GM12878 (cell line): ENCODE data around the gene TIPRL. TPM values are rescaled to one million over a fixed set of nuclear protein-coding genes. Genes with fewer than 3 reads are reported as not detected.

Experiments used
- CBX3 ChIP-seq: fragments of 200-600 bp; sonication (generic); IDR thresholded peaks from 2 replicates; pipeline ENCODE4 v1.6.1; 2016; ENCODE audit warnings: low read depth, borderline replicate concordance
- CHD4 ChIP-seq: fragments of 200-600 bp; sonication (generic); IDR thresholded peaks from 2 replicates; pipeline ENCODE4 v1.6.1; 2016; ENCODE audit warnings: mild to moderate bottlenecking
- ESRRA ChIP-seq: IDR thresholded peaks from 2 replicates; pipeline ENCODE4 v1.6.1; 2012; ENCODE audit warnings: mild to moderate bottlenecking, low read length, improper control_type of control experiment
- HDAC2 ChIP-seq: fragments of 200-600 bp; sonication (generic); IDR thresholded peaks from 2 replicates; pipeline ENCODE4 v1.6.1; 2017
- MEF2A ChIP-seq: IDR thresholded peaks from 2 replicates; pipeline ENCODE4 v1.6.1; 2011; ENCODE audit warnings: low read depth, mild to moderate bottlenecking, low read length, moderate library complexity; ENCODE audit not compliant: insufficient read depth
- MYC ChIP-seq: IDR thresholded peaks from 2 replicates; pipeline ENCODE4 v1.6.1; 2011; ENCODE audit warnings: mild to moderate bottlenecking, low read length, moderate library complexity, inconsistent platforms; ENCODE audit not compliant: insufficient read depth, insufficient replicate concordance, insufficient read length, severe bottlenecking
- SPI1 ChIP-seq: IDR thresholded peaks from 2 replicates; pipeline ENCODE4 v1.6.1; 2011; ENCODE audit warnings: low read depth, mild to moderate bottlenecking, low read length, moderate library complexity, borderline replicate concordance; ENCODE audit not compliant: insufficient read depth
- SRF ChIP-seq, 2 experiments: IDR thresholded peaks; 2 replicates each; pipeline ENCODE4 v1.6.1; 2011; ENCODE audit warnings: low read depth in 2 of 2, low read length in 2 of 2, mild to moderate bottlenecking in 1 of 2, moderate library complexity in 1 of 2
- STAT3 ChIP-seq: IDR thresholded peaks from 2 replicates; pipeline ENCODE4 v1.6.1; 2011; ENCODE audit warnings: low read depth, low read length, improper control_type of control experiment
- TARDBP ChIP-seq: IDR thresholded peaks from 2 replicates; pipeline ENCODE4 v1.6.1; 2016; ENCODE audit warnings: borderline replicate concordance
- TCF3 ChIP-seq: IDR thresholded peaks from 2 replicates; pipeline ENCODE4 v1.6.1; 2012; ENCODE audit warnings: low read depth, mild to moderate bottlenecking, low read length, borderline replicate concordance; ENCODE audit not compliant: insufficient read depth
- ZNF274 ChIP-seq: IDR thresholded peaks from one replicate; pipeline ENCODE4 v1.8.0; 2011; ENCODE audit not compliant: insufficient read length, insufficient read depth
- ZZZ3 ChIP-seq: IDR thresholded peaks from 2 replicates; pipeline ENCODE4 v1.6.1; 2011; ENCODE audit warnings: low read depth; ENCODE audit not compliant: control insufficient read depth, insufficient read length
- polyA plus RNA-seq, 11 experiments: library from polyadenylated mRNA; depleted of rRNA in 4 of 11; unstranded in 6 of 11; stranded (reverse) in 5 of 11; fragments of >200 nt; fragmentation: Nextera tagmentation in 4 of 11; fragmentation: Illumina TruSeq in 1 of 11; extraction: Ambion mirVana in 4 of 11; extraction: Trizol in 1 of 11; gene quantifications; 1 replicate in 1 of 11; 2 replicates in 10 of 11; pipeline versions ENCODE4 v1.2.1 to v1.2.3, GENCODE V29; 2011 to 2016; ENCODE audit warnings: inconsistent platforms in 2 of 11, missing spikeins in 2 of 11, low read depth in 1 of 11
- total RNA-seq, 4 experiments: library from RNA; depleted of rRNA in 3 of 4; stranded (reverse); fragments of >200 nt in 3 of 4; fragmentation: Illumina TruSeq in 1 of 4; extraction: Trizol in 1 of 4; gene quantifications; 2 replicates each; pipeline versions ENCODE4 v1.2.1 to v1.2.3, GENCODE V29; 2013 to 2021
- TF ChIP-seq, protein P1 (sequence below): fragments of 450-650 bp; IDR thresholded peaks from 2 replicates; pipeline ENCODE4 v1.6.1; 2017; ENCODE audit warnings: borderline replicate concordance
- TF ChIP-seq, protein P2 (sequence below): IDR thresholded peaks from 2 replicates; pipeline ENCODE4 v1.6.1; 2011; ENCODE audit warnings: low read depth, mild to moderate bottlenecking, low read length, moderate library complexity, borderline replicate concordance; ENCODE audit errors: extremely low read depth
- TF ChIP-seq, protein P3 (sequence below): IDR thresholded peaks from 2 replicates; pipeline ENCODE4 v1.6.1; 2012; ENCODE audit warnings: low read length, inconsistent platforms
- TF ChIP-seq, protein P4 (sequence below): IDR thresholded peaks from 2 replicates; pipeline ENCODE4 v1.6.1; 2012; ENCODE audit warnings: low read depth, low read length, improper control_type of control experiment

TIPRL gene
- total and polyA plus RNA-seq, 10 of the 15 experiments (the other 5 are each of a cell fraction or from before 2014, with no cell fraction given): 36.4 to 72.1 (median 49.9) TPM

DNA sequence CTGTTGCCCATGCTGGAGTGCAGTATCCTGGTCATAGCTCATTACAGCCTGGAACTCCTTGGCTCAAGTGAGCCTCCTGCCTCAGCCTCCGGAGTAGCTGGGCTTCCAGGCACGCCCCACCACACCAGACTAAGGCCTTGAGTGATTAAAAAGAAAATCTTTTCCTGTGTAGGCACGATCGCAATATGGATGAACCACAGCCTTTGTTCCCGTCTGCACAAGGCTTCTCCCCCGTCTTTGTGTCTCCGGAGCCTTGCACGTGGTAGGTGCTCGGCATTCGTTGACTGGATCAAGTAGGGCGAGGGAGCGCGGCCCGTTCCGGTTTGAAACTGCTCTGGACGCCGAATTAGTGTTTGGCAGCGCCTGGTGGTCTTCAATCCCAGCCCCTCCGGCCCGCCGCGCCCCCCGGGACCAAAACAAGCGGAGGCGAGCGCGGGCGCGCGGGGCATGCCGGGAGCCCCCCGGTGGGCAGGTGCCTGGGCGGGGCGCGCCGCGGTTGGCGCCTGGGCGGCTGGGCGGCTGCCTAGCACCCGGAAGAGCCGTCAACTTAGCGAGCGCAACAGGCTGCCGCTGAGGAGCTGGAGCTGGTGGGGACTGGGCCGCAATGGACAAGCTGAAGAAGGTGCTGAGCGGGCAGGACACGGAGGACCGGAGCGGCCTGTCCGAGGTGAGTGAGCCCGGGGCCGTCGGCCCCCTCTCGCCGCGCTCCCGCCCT is 46.9 kb downstream of the TIPRL start, which contains the start of gene SFT2D2 (continued):
- TF ChIP-seq STAT3: no peak
- peak; percentile 92 for TF ChIP-seq MYC
- TF ChIP-seq, protein P1, sequence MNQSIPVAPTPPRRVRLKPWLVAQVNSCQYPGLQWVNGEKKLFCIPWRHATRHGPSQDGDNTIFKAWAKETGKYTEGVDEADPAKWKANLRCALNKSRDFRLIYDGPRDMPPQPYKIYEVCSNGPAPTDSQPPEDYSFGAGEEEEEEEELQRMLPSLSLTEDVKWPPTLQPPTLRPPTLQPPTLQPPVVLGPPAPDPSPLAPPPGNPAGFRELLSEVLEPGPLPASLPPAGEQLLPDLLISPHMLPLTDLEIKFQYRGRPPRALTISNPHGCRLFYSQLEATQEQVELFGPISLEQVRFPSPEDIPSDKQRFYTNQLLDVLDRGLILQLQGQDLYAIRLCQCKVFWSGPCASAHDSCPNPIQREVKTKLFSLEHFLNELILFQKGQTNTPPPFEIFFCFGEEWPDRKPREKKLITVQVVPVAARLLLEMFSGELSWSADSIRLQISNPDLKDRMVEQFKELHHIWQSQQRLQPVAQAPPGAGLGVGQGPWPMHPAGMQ: no peak
- TF ChIP-seq, protein P2, sequence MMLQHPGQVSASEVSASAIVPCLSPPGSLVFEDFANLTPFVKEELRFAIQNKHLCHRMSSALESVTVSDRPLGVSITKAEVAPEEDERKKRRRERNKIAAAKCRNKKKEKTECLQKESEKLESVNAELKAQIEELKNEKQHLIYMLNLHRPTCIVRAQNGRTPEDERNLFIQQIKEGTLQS: no peak
- TF ChIP-seq SRF (IDR thresholded peaks at IDR 0.05; ENCODE audit: low read depth in 2 of 2, low read length in 2 of 2): no peak
- TF ChIP-seq, protein P3, sequence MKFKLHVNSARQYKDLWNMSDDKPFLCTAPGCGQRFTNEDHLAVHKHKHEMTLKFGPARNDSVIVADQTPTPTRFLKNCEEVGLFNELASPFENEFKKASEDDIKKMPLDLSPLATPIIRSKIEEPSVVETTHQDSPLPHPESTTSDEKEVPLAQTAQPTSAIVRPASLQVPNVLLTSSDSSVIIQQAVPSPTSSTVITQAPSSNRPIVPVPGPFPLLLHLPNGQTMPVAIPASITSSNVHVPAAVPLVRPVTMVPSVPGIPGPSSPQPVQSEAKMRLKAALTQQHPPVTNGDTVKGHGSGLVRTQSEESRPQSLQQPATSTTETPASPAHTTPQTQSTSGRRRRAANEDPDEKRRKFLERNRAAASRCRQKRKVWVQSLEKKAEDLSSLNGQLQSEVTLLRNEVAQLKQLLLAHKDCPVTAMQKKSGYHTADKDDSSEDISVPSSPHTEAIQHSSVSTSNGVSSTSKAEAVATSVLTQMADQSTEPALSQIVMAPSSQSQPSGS: no peak
- peak; percentile 93; the same call in 1 of the 2 replicates for TF ChIP-seq HDAC2
- TF ChIP-seq TARDBP: no peak
- TF ChIP-seq, protein P4, sequence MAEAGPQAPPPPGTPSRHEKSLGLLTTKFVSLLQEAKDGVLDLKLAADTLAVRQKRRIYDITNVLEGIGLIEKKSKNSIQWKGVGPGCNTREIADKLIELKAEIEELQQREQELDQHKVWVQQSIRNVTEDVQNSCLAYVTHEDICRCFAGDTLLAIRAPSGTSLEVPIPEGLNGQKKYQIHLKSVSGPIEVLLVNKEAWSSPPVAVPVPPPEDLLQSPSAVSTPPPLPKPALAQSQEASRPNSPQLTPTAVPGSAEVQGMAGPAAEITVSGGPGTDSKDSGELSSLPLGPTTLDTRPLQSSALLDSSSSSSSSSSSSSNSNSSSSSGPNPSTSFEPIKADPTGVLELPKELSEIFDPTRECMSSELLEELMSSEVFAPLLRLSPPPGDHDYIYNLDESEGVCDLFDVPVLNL: 0 out of 2 replicates have a peak, but pooled peaks have one; percentile 38
- TF ChIP-seq MEF2A: no peak
- no peak for TF ChIP-seq SPI1
- TF ChIP-seq CBX3: no peak
- no peak for TF ChIP-seq ZNF274
- no peak for TF ChIP-seq ESRRA
- TF ChIP-seq TCF3: peak; percentile 89
- TF ChIP-seq ZZZ3: no peak
- TF ChIP-seq CHD4: no peak
